ENCODE results near the gene S100A6. TPM values are rescaled to one million over a fixed set of nuclear protein-coding genes. Genes with fewer than 3 reads are reported as not detected.
A peak's percentile ranks its signal among the peaks of the same experiment; 100 is the strongest.

Gene S100A6
- total and polyA plus RNA-seq, 2 donors (not counting 3 experiments of a cell fraction or from before 2014, with no cell fraction given), result 552 to 908 TPM

GRCh38 chr1:153545067-153546055 lies 9.6 kb upstream of the S100A6 start, which contains the start of gene S100A4:
Gene S100A4, minus strand, starts transcription at chr1:153545806. Its CDS starts 1,012 bp downstream, at chr1:153544794.
- peak within 1 kb of the TSS; percentile 46 for H2AFZ ChIP-seq (ENCODE audit: low read depth, low read length)
- TF ChIP-seq POLR2A (IDR thresholded peaks at IDR 0.05; ENCODE audit: low read depth, low read length), result no peak
- TF ChIP-seq JUN (IDR thresholded peaks at IDR 0.05; ENCODE audit: borderline replicate concordance, insufficient read depth, insufficient read length, low read depth), result no peak
- no peak for TF ChIP-seq MYC (IDR thresholded peaks at IDR 0.05; ENCODE audit: low read depth, low read length)
- TF ChIP-seq EZH2 (IDR thresholded peaks at IDR 0.05; ENCODE audit: borderline replicate concordance, low read depth, low read length, severe bottlenecking), result no peak
- TF ChIP-seq GATA2 (IDR thresholded peaks at IDR 0.05; ENCODE audit: insufficient read depth, insufficient read length, low read depth, low read length), result no peak
- TF ChIP-seq MAX (IDR thresholded peaks at IDR 0.05; ENCODE audit: insufficient read depth, insufficient read length), result no peak
- no peak for TF ChIP-seq POLR2AphosphoS5 (IDR thresholded peaks at IDR 0.05; ENCODE audit: insufficient read depth, low read depth, low read length)
- TF ChIP-seq FOS (IDR thresholded peaks at IDR 0.05; ENCODE audit: borderline replicate concordance, insufficient read depth, low read length), result no peak

More at GRCh38 chr1:153545067-153546055, 9.6 kb upstream of the S100A6 start, which contains the start of gene S100A4:
- BruUV-seq (replicated peaks), result no TSS peak
- FAIRE-seq (peak; percentile 97), DNase-seq (ENCODE audit: low read depth, low spot score) (peak; percentile 91)
- H3K27me3 ChIP-seq (ENCODE audit: control insufficient read depth in 2 of 2, insufficient read depth in 2 of 2, low read length in 2 of 2), result no peaks in the 10 kb centered on the region
- intact Hi-C loops (cut with micrococcal nuclease), result no loop called here
- no peaks in the 10 kb centered on the region for H3K9me1 ChIP-seq (replicated peaks; ENCODE audit: control insufficient read depth, extremely low read depth, insufficient read depth, low read length)
- H4K20me1 ChIP-seq (replicated peaks; ENCODE audit: control insufficient read depth, extremely low read depth, insufficient read depth, low read length), result no peaks in the 10 kb centered on the region
- H3K27ac ChIP-seq (ENCODE audit: insufficient read depth, low read depth, low read length), result no peak within 1 kb of the TSS
- ChIA-PET POLR2A (interaction anchor here (0.6 to 1.9 kb wide), 4 partner anchors 10 to 182 kb away, joined by 3 to 6 read pairs (median 4); partner anchors contain the start of genes INTS3 and S100A6), CTCF (interaction anchor here (0.9 to 2.5 kb wide), 7 partner anchors 9 to 35 kb away, joined by 3 to 11 read pairs (median 6); partner anchors contain the start of gene S100A6)
- H3K4me1 ChIP-seq (ENCODE audit: control insufficient read depth, extremely low read depth, insufficient read depth, low read length), result peaks cover 21% of the 10 kb centered on the region
- H3K36me3 ChIP-seq (ENCODE audit: control insufficient read depth in 2 of 2, extremely low read depth in 1 of 2, insufficient read depth in 2 of 2, low read length in 2 of 2), result no peaks in the 10 kb centered on the region
- H3K9me3 ChIP-seq (replicated peaks; ENCODE audit: control insufficient read depth, insufficient read depth, low read length), result no peaks in the 10 kb centered on the region
- H3K79me2 ChIP-seq (ENCODE audit: control insufficient read depth, insufficient read depth, low read length), result no peaks in the 10 kb centered on the region
- no peak within 1 kb of the TSS for H3K4me3 ChIP-seq (replicated peaks in 1 of 3; ENCODE audit: insufficient read depth in 1 of 3, low read depth in 1 of 3, low read length in 3 of 3)
- no peak within 1 kb of the TSS for H3K4me2 ChIP-seq (ENCODE audit: insufficient read depth, low read length)
- H3K9ac ChIP-seq (replicated peaks; ENCODE audit: extremely low read depth, insufficient read depth, low read length), result no peak within 1 kb of the TSS
- dilution Hi-C loops (cut with MboI; ENCODE audit: extremely low pct_ligation_motif_present, low sequenced_read_pairs), result no loop called here
